Rectal smooth muscle tissue (tissue), 1 donor: ENCODE results near the gene ADAM22.
"Not testable (repeated sequence)": the region's sequence is repeated elsewhere in the genome, so short reads cannot be mapped to it uniquely, and the experiment has no call there.

ENCODE experiments used
- H3K27ac ChIP-seq: one replicate; pipeline ENCODE4 v1.7.0; 2013; ENCODE audit warnings: low read depth, low read length, inconsistent platforms
- H3K27me3 ChIP-seq: one replicate; pipeline ENCODE4 v1.7.0; 2013; ENCODE audit warnings: low read length; ENCODE audit not compliant: control insufficient read depth, insufficient read depth
- H3K36me3 ChIP-seq: one replicate; pipeline ENCODE4 v1.7.0; 2013; ENCODE audit warnings: low read length; ENCODE audit not compliant: control insufficient read depth, insufficient read depth
- H3K4me1 ChIP-seq: one replicate; pipeline ENCODE4 v1.7.0; 2013; ENCODE audit warnings: low read length; ENCODE audit not compliant: control insufficient read depth, insufficient read depth
- H3K4me3 ChIP-seq: one replicate; pipeline ENCODE4 v1.7.0; 2013; ENCODE audit warnings: low read length
- H3K9ac ChIP-seq: one replicate; pipeline ENCODE4 v1.7.0; 2013; ENCODE audit warnings: low read length

Gene ADAM22

DNA sequence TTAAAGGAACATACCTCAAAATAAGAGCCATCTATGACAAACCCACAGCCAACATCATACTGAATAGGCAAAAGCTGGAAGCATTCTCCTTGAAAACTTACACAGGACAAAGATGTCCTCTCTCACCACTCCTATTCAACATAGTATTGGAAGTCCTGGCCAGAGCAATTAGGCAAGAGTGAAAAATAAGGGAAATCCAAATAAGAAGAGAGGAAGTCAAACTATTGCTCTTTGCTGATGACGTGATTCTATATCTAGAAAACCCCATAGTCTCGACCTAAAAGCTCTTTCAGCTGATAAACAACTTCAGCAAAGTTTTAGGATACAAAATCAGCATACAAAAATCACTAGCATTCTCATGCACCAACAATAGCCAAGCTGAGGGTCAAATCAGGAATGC is 225.7 kb downstream of the ADAM22 start:
- not testable (repeated sequence) for H3K4me1 ChIP-seq, H3K4me3 ChIP-seq, H3K27ac ChIP-seq, H3K36me3 ChIP-seq, H3K9ac ChIP-seq, H3K27me3 ChIP-seq

DNA sequence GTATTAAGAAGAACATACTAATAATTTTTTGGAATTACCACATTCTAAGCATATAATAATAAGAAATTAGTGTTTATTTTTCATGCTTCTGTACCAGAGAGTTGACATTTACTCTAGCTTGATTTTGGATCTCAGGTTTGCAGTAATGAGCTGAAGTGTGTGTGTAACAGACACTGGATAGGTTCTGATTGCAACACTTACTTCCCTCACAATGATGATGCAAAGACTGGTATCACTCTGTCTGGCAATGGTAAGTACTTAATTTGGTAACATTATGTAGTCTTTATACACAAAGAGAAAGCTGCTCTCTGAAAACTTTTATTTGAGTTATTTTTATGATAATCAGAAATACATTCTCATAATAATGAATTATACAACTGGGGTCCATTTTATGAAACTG is 231.6 kb downstream of the ADAM22 start:
- Histone ChIP-seq H3K9ac (no peak overlapping the region), H3K27me3 (no peaks in the 10 kb centered on the region), H3K4me1 (no peaks in the 10 kb centered on the region), H3K4me3 (no peak overlapping the region), H3K36me3 (no peaks in the 10 kb centered on the region), H3K27ac (no peak overlapping the region)

DNA sequence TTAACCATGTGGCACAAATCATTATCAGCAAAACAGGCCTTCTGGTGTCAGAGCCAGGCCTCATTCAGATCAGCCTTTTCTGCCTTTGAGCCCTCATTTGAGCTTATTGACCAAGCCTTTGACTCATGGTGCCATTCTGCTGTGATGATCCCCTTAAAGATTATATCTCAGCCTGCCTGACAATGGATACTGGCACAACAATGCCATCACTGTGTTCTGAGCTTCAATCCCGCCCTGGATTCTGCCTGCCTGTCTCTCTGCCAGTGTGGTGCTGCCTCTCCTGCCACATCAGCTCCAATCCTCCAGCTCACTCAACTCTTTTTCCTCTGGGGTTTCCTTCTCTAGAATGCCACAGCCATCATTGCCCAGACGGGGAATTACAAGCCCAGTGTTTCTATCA is 233.2 kb downstream of the ADAM22 start:
- no peak overlapping the region for H3K4me3 ChIP-seq
- H3K9ac ChIP-seq, result no peak overlapping the region
- no peaks in the 10 kb centered on the region for H3K27me3 ChIP-seq
- H3K27ac ChIP-seq, result no peak overlapping the region
- H3K4me1 ChIP-seq, result no peaks in the 10 kb centered on the region
- H3K36me3 ChIP-seq, result no peaks in the 10 kb centered on the region

DNA sequence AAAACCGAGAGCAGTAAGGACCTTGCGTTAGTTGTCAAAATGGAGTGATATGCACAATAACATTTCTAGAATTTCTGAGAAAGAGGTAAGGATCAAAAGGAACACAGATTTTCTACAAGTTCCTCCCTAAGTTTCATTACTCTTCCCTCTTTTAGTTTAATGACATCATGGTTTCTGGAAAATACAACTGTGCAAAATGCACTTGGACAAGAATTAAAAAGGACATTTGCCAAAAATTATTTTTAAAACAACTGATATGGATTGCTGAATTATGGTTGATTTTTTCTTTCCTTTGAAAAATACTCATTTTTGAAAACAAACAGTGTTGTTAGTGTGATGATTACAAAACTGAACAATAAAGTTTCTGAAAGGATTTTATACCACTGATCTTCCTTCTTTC is 233.7 kb downstream of the ADAM22 start:
- Histone ChIP-seq H3K27ac (no peak overlapping the region), H3K4me3 (no peak overlapping the region), H3K36me3 (no peaks in the 10 kb centered on the region), H3K27me3 (no peaks in the 10 kb centered on the region), H3K4me1 (no peaks in the 10 kb centered on the region), H3K9ac (no peak overlapping the region)

DNA sequence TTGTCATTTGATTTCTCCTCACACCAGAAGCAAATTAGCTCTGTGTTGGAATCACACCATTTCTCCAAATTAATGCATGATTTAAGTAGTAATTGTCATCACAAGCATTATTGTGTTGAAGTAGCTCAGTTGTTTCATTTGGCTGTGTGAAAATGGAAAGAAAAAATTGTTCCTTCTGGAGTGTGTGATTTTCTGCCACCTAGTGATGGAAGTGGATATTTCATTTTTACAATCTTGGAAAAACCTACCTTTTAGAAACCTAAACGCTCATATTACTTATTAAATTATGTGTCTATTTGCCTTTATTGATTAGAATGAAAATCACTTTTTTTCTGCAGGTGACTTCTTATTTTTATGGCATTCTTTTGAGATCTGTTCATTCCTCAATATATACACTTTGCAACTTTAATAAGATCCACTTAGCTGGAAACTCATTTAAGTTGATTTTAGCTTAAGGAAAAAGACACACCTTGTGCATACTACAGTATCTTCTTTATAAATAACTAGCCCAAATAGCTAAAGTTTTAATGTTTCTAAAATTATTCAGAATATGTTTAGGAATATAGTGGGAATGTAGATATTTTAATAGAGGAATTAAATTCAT is 235.8 kb downstream of the ADAM22 start:
- no peaks in the 10 kb centered on the region for H3K4me1 ChIP-seq
- no peak overlapping the region for H3K9ac ChIP-seq
- H3K4me3 ChIP-seq, result no peak overlapping the region
- no peaks in the 10 kb centered on the region for H3K36me3 ChIP-seq
- H3K27ac ChIP-seq, result no peak overlapping the region
- H3K27me3 ChIP-seq, result no peaks in the 10 kb centered on the region

DNA sequence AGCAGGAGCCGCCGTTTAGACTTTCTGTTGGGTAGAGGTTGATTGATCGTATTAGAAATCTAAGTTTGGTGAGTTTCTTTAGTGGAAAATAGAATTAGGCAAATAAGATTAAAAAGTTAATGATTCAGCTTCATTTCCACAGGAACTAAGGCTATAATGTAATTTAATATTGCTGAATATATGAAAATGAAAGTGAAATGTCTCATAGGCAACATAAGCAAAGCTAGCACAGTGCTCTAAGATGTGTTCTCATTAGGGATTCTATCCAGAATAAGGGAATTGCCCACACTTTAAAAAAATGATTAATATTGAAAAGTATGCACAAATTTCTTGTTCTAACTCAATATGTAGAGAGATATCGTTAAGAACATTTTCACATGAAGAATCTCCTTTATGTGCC is 238.8 kb downstream of the ADAM22 start:
- Histone ChIP-seq H3K4me1 (no peaks in the 10 kb centered on the region), H3K4me3 (no peak overlapping the region), H3K9ac (no peak overlapping the region), H3K36me3 (no peaks in the 10 kb centered on the region), H3K27me3 (no peaks in the 10 kb centered on the region), H3K27ac (no peak overlapping the region)

DNA sequence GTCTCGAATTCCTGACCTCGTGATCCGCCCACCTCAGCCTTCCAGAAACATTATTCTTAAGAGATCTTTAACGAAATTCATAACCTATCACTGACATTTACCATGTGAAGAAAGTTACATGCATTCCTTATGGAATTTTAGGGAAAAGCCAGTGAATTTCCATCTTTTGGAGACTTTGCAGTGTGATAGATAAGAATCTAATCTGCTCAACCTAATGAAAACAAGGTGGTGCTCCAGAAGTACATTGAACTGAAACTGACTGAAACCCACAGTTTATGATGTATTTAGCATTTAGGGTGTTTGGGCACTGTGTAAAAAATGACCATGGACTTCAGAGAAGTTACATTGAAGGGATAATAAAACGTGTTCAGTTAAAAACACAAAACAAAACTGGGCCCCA is 242.1 kb downstream of the ADAM22 start:
- no peaks in the 10 kb centered on the region for H3K4me1 ChIP-seq
- no peak overlapping the region for H3K4me3 ChIP-seq
- H3K27me3 ChIP-seq, result no peaks in the 10 kb centered on the region

DNA sequence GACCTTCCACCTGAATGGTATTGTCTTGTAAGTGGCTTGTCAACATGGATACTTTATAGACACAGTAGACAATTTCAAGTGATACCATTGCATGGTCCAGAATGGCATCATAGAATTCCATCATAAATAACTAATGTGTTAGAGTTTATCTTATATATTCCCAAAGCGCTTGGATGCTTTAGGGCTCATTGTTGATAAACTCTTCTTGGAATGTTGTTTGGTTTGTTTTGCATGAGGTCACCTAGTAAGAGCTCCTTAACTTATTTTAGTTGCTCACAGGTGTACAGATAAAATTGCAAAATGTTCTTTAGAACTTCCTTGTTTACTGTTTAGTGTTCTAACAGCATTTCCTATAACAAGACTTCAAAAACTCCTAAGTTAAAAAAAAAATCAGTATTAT is 249.0 kb downstream of the ADAM22 start:
- no peak overlapping the region for H3K9ac ChIP-seq
- no peaks in the 10 kb centered on the region for H3K4me1 ChIP-seq
- no peak overlapping the region for H3K4me3 ChIP-seq
- H3K36me3 ChIP-seq, result no peaks in the 10 kb centered on the region
- no peaks in the 10 kb centered on the region for H3K27me3 ChIP-seq
- no peak overlapping the region for H3K27ac ChIP-seq

More for the DNA sequence above, 242.1 kb downstream of the ADAM22 start:
- Histone ChIP-seq H3K36me3 (no peaks in the 10 kb centered on the region), H3K27ac (no peak overlapping the region), H3K9ac (no peak overlapping the region)

DNA sequence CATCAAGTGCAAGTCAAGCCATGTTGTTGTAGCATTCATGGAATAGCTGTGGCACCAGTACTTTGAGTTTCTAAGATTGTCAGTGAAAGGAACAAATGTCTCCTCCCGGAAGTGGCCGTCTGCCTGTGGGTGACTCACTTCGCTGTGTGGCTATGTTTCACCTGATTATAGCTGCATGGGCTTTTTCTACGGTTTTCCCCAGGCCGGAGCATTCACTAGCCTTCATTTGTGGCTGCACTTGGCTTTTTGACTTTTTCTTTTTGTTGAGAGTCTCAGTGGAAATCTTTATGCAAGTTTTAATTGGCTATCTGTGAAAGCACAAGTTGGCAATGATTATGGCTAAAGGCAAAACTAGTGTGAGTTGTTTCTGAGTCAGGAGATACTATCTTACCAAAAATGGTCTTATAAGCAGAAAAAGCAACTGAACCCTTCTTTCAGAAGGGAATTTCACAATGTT is 250.8 kb downstream of the ADAM22 start:
- Histone ChIP-seq H3K27ac (no peak overlapping the region), H3K9ac (no peak overlapping the region), H3K4me3 (no peak overlapping the region), H3K27me3 (no peaks in the 10 kb centered on the region), H3K36me3 (no peaks in the 10 kb centered on the region), H3K4me1 (no peaks in the 10 kb centered on the region)

DNA sequence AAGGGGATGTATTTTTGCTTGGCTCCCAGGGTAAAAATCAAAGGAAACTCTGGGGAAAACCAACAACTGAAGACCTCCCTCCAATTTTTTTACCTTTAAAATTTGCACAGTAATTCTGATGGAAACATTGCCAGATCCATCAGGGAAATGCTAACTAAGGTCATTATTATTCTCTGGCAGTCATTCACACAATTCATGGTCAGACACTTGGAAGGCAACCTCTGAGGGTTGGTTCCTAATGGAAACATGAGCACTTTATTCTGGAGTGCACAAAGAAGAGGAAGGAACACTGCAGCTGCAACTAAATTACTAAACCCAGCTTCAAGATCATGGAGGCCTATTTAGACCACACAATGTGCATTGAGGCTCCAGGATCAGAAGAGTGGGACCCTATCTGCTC is 251.6 kb downstream of the ADAM22 start:
- Histone ChIP-seq H3K4me3 (no peak overlapping the region), H3K4me1 (no peaks in the 10 kb centered on the region), H3K27ac (no peak overlapping the region), H3K27me3 (no peaks in the 10 kb centered on the region), H3K36me3 (no peaks in the 10 kb centered on the region), H3K9ac (no peak overlapping the region)

DNA sequence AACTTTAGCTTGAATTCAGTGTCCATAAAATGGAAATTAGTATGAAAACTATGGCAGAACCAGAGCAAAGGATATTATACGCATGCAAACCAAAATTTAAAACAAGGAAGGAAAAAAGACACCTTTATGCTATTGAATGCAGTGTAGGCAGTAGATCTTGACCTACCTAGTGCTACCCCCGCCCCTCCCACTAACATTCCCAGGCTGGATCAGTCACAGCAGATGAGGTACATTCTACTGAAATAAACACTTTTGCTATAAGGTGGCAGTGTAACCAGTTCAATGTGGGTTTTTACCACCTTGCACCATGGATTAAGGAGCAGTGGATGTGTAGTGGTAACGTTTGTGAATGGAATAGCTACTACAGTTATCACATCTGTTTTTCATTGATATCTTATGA is 257.9 kb downstream of the ADAM22 start:
- Histone ChIP-seq H3K4me3 (no peak overlapping the region), H3K27ac (no peak overlapping the region), H3K36me3 (no peaks in the 10 kb centered on the region), H3K4me1 (no peaks in the 10 kb centered on the region), H3K27me3 (no peaks in the 10 kb centered on the region), H3K9ac (no peak overlapping the region)

DNA sequence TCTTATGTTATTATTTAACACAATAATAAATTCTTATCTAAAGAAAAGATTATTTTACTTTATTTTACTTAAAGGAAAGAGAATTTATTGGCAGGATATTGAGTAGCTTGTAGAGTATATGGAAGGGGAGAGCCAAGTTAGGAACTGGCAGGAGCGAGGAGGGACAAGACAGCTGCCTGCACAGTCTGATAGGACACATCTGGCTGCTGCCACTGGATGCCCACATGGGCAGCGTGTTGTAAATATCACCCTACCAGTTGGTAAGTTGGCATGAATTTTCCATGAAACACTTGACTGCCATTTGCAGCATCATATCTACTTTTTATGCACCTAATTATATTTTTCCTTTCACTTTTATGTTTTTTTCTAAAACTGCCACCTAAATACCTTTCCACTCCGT is 266.2 kb downstream of the ADAM22 start:
- Histone ChIP-seq H3K4me3 (no peak overlapping the region), H3K4me1 (no peaks in the 10 kb centered on the region), H3K27ac (no peak overlapping the region), H3K27me3 (no peaks in the 10 kb centered on the region), H3K36me3 (peaks cover 4% of the 10 kb centered on the region), H3K9ac (no peak overlapping the region)

DNA sequence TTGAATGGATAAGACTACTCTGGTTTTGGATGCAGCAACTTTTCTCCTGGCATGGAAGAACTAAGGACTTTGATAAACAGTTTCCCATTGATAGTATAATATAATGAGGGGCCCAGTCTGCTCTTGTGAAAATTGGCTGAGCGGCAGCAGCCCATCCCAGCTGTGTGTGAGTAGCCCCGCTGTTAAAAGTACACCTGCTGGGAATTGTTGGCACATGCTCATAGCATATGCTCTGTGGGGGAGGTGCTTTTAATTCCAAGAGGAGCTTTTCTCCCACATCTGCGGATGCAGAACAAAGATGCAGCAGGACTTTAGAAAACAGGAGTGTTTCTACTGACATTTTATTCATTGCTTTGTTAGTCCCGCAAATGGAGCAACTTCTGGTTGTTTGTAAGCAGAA is 266.7 kb downstream of the ADAM22 start:
- no peaks in the 10 kb centered on the region for H3K4me1 ChIP-seq
- H3K27me3 ChIP-seq, result no peaks in the 10 kb centered on the region
- no peak overlapping the region for H3K9ac ChIP-seq
- peaks cover 4% of the 10 kb centered on the region for H3K36me3 ChIP-seq
- H3K27ac ChIP-seq, result no peak overlapping the region
- no peak overlapping the region for H3K4me3 ChIP-seq
